Measurements from ENCODE around the gene TMED8.

TMED8 gene

GRCh38 chr14:77364146-77364545 is 12.7 kb downstream of the TMED8 start:
- Histone ChIP-seq H3K27ac (no peak overlapping the region), H3K36me3 (ENCODE audit: insufficient read depth) (no peaks in the 10 kb centered on the region), H3K9ac (no peak overlapping the region), H4K20me1 (ENCODE audit: insufficient read depth) (no peaks in the 10 kb centered on the region), H3K4me2 (no peak overlapping the region), H3K4me3 (IDR thresholded peaks at IDR 0.05; ENCODE audit: insufficient read depth, low read depth, low read length) (no peak overlapping the region), H3K27me3 (ENCODE audit: insufficient read depth, low read depth) (no peaks in the 10 kb centered on the region), H3K79me2 (ENCODE audit: insufficient read depth, low read depth) (no peaks in the 10 kb centered on the region), H3K4me1 (ENCODE audit: low read depth, poor library complexity, severe bottlenecking) (no peaks in the 10 kb centered on the region), H2AFZ (ENCODE audit: low read depth) (no peak overlapping the region)
- TF ChIP-seq CTCF (conservative IDR thresholded peaks at IDR 0.05; ENCODE audit: low read depth, low read length): no peak

GRCh38 chr14:77359626-77360025 is 17.3 kb downstream of the TMED8 start:
- no peaks in the 10 kb centered on the region for H3K27me3 ChIP-seq (ENCODE audit: insufficient read depth, low read depth)
- H3K4me2 ChIP-seq: no peak overlapping the region
- no peak for TF ChIP-seq CTCF (conservative IDR thresholded peaks at IDR 0.05; ENCODE audit: low read depth, low read length)
- no peak overlapping the region for H2AFZ ChIP-seq (ENCODE audit: low read depth)
- no peak overlapping the region for H3K9ac ChIP-seq
- H3K4me3 ChIP-seq (IDR thresholded peaks at IDR 0.05; ENCODE audit: insufficient read depth, low read depth, low read length): no peak overlapping the region
- H3K4me1 ChIP-seq (ENCODE audit: low read depth, poor library complexity, severe bottlenecking): no peaks in the 10 kb centered on the region
- H3K79me2 ChIP-seq (ENCODE audit: insufficient read depth, low read depth): no peaks in the 10 kb centered on the region
- H3K36me3 ChIP-seq (ENCODE audit: insufficient read depth): no peaks in the 10 kb centered on the region
- no peak overlapping the region for H3K27ac ChIP-seq
- no peaks in the 10 kb centered on the region for H4K20me1 ChIP-seq (ENCODE audit: insufficient read depth)

GRCh38 chr14:77356899-77357298 is 20.0 kb downstream of the TMED8 start:
- no peaks in the 10 kb centered on the region for H3K4me1 ChIP-seq (ENCODE audit: low read depth, poor library complexity, severe bottlenecking)
- H3K27ac ChIP-seq: no peak overlapping the region
- H4K20me1 ChIP-seq (ENCODE audit: insufficient read depth): no peaks in the 10 kb centered on the region
- H3K27me3 ChIP-seq (ENCODE audit: insufficient read depth, low read depth): no peaks in the 10 kb centered on the region
- no peak for TF ChIP-seq CTCF (conservative IDR thresholded peaks at IDR 0.05; ENCODE audit: low read depth, low read length)
- H3K79me2 ChIP-seq (ENCODE audit: insufficient read depth, low read depth): no peaks in the 10 kb centered on the region
- H3K9ac ChIP-seq: no peak overlapping the region
- H3K4me2 ChIP-seq: no peak overlapping the region
- no peaks in the 10 kb centered on the region for H3K36me3 ChIP-seq (ENCODE audit: insufficient read depth)
- H2AFZ ChIP-seq (ENCODE audit: low read depth): no peak overlapping the region
- no peak overlapping the region for H3K4me3 ChIP-seq (IDR thresholded peaks at IDR 0.05; ENCODE audit: insufficient read depth, low read depth, low read length)

- H3K36me3 ChIP-seq (ENCODE audit: insufficient read depth): no peaks in the 10 kb centered on the region
- H3K9ac ChIP-seq: no peak overlapping the region
- TF ChIP-seq CTCF (conservative IDR thresholded peaks at IDR 0.05; ENCODE audit: low read depth, low read length): no peak
- no peaks in the 10 kb centered on the region for H3K27me3 ChIP-seq (ENCODE audit: insufficient read depth, low read depth)
- no peaks in the 10 kb centered on the region for H3K4me1 ChIP-seq (ENCODE audit: low read depth, poor library complexity, severe bottlenecking)
- H3K4me2 ChIP-seq: no peak overlapping the region
- H3K27ac ChIP-seq: no peak overlapping the region
- H3K4me3 ChIP-seq (IDR thresholded peaks at IDR 0.05; ENCODE audit: insufficient read depth, low read depth, low read length): no peak overlapping the region
- H4K20me1 ChIP-seq (ENCODE audit: insufficient read depth): no peaks in the 10 kb centered on the region
- no peak overlapping the region for H2AFZ ChIP-seq (ENCODE audit: low read depth)
- no peaks in the 10 kb centered on the region for H3K79me2 ChIP-seq (ENCODE audit: insufficient read depth, low read depth)
Observed at GRCh38 chr14:77355811-77356210, 21.1 kb downstream of the TMED8 start.
